K562 treated with DMSO at 1 percent for 4 hours (cell line): ENCODE data around the gene PLA2G6. TPM values are rescaled to one million over a fixed set of nuclear protein-coding genes. Genes with fewer than 3 reads are reported as not detected.

Experiments
- total RNA-seq: library from RNA; unstranded; fragments of 300-600 nt; gene quantifications from 2 replicates; pipeline ENCODE4 v1.2.3, GENCODE V29; 2022; ENCODE audit not compliant: insufficient read depth

The PLA2G6 gene
- total RNA-seq, result 3.3 and 5.4 TPM in 2 replicates

DNA sequence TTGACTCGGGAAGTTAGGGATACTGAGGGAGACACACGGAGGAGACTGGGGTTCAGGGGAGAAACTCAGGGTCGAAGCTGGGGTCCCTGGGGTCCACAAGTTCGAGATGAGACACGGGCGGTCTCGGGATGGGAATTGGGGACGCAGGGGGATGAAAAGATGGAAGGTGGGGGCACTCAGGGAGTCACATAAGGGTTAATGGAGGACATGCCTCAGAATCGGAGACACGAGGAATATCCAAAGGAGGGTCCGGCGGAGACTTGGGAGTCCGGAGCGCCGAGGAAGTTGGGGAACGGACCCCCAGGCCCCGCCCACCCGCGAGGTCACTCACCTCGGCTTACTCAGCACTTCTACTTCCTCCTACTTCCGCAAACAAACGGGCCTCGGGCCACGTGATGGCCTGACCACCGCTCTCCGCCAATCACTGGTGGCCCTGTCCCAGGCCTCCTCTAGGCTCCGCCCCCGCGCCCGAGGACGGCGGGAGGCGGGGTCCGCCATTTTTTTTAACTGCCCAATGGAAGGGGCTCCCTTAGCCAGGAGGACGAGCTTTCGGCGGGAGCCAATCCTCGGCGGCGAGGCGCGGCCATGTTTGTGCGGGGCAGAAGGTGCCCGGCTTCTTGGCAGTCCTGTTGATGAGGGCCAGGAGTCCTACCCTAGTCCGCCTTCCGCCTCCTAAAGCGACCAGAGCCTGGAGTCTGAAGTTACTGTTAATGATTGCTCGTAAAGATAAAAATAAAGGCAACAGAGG is at the start of gene PLA2G6:
Gene PLA2G6, minus strand, starts transcription at position 378 of the 748 bp plus-strand sequence. CDS start 12,404 bp downstream, outside the sequence.

DNA sequence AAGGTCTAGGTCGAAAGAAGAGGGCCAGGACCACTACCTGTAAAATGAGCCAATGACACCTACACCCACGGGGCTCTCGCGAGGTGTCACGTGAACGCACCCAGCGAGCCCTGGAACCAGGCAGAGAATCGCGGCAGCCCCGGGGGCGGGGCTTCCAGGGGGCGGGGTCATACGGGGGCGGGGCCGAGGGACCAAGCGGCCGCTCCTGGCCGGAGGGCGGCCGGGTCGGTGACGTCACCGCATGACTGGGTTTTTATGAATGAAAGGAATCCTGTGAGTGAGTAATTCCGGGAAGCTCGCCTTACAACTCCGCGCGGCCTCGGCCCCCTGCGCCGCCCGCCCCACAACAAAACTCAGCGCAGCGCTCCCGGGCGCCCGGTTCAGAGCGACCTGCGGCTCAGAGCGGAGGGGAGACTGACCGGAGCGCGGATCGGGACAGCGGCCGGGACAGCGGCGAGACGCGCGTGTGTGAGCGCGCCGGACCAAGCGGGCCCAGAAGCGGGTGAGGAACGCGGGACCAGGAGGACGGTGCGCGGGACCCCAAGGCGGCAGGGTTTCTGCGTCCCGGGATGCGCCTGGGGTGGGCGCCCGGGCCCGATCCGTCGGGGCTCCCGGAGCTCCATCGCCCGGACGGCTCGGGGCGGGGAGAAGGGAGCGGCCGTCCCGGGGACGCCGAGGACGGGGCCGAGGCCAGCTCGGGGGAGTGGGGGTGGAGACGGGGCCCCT is 20.2 kb upstream of the PLA2G6 start, which contains the start of gene MAFF:
Gene MAFF, plus strand, starts transcription at position 284 of the 726 bp plus-strand sequence. CDS start 11,860 bp downstream, outside the sequence.

GRCh38 chr22:38110008-38110862 is 71.4 kb downstream of the PLA2G6 start, which contains the start of gene BAIAP2L2:
TSS of gene BAIAP2L2 (minus strand) at chr22:38110684. CDS start at chr22:38110525, 159 bp downstream.

GRCh38 chr22:38083931-38084631 is 97.5 kb downstream of the PLA2G6 start, which contains the start of gene SLC16A8:
TSS of gene SLC16A8 (minus strand) at chr22:38084184. CDS start at chr22:38082873, 1,311 bp downstream.

Other genes starting within 250 kb of the PLA2G6 start
- not detected in 2 replicates for gene C22orf23, start 228.2 kb downstream of the PLA2G6 start, total RNA-seq
- gene POLR2F, start 228.1 kb downstream of the PLA2G6 start, total RNA-seq, result 37.3 and 51.5 TPM in 2 replicates
- gene SOX10, start 197.3 kb downstream of the PLA2G6 start, total RNA-seq, result not detected in 2 replicates
- 4.2 and 11.8 TPM in 2 replicates for gene PICK1, start 124.4 kb downstream of the PLA2G6 start, total RNA-seq
- gene SLC16A8, start 97.6 kb downstream of the PLA2G6 start, total RNA-seq, result not detected in 2 replicates
- gene BAIAP2L2, start 71.1 kb downstream of the PLA2G6 start, total RNA-seq, result not detected in 2 replicates
- gene MAFF, start 20.2 kb upstream of the PLA2G6 start, total RNA-seq, result 9.9 and 11.5 TPM in 2 replicates
- gene TMEM184B, start 91.2 kb upstream of the PLA2G6 start, total RNA-seq, result 24.8 and 29.0 TPM in 2 replicates
- gene CSNK1E, start 135.6 kb upstream of the PLA2G6 start, total RNA-seq, result 53.5 and 62.2 TPM in 2 replicates